HG03025 (cell line): ENCODE results near the gene MAP7.
"Not testable (repeated sequence)": the region's sequence is repeated elsewhere in the genome, so short reads cannot be mapped to it uniquely, and the experiment has no call there.

Source experiments
- ATAC-seq: cut with Tn5 transposase; IDR thresholded peaks from one replicate; pipeline ENCODE4 v1.9.1; 2021; ENCODE audit warnings: mild to moderate bottlenecking, moderate library complexity; ENCODE audit not compliant: unreplicated experiment, low FRiP score

MAP7 gene

GRCh38 chr6:136475686-136476085 is 74.5 kb downstream of the MAP7 start:
- no peak for ATAC-seq

GRCh38 chr6:136474241-136474640 is 76.0 kb downstream of the MAP7 start:
- ATAC-seq: no peak

- no peak for ATAC-seq
Observed at GRCh38 chr6:136471922-136472321, 78.3 kb downstream of the MAP7 start.

GRCh38 chr6:136471372-136471771 is 78.8 kb downstream of the MAP7 start:
- ATAC-seq: no peak

GRCh38 chr6:136470044-136470443 is 80.2 kb downstream of the MAP7 start:
- ATAC-seq: no peak

- ATAC-seq: no peak
Observed at GRCh38 chr6:136469154-136469553, 81.1 kb downstream of the MAP7 start.

GRCh38 chr6:136468711-136469110 is 81.5 kb downstream of the MAP7 start:
- no peak for ATAC-seq

- no peak for ATAC-seq
Observed at GRCh38 chr6:136467186-136467585, 83.0 kb downstream of the MAP7 start.

- ATAC-seq: no peak
Observed at GRCh38 chr6:136466777-136467176, 83.4 kb downstream of the MAP7 start.

- ATAC-seq: no peak
Observed at GRCh38 chr6:136465766-136466303, 84.4 kb downstream of the MAP7 start.

GRCh38 chr6:136464874-136465273 is 85.3 kb downstream of the MAP7 start:
- ATAC-seq: no peak

GRCh38 chr6:136464148-136464547 is 86.1 kb downstream of the MAP7 start:
- ATAC-seq: no peak

GRCh38 chr6:136463743-136464142 is 86.5 kb downstream of the MAP7 start:
- ATAC-seq: no peak

GRCh38 chr6:136446579-136447187 is 103.5 kb downstream of the MAP7 start:
- no peak for ATAC-seq

GRCh38 chr6:136446145-136446544 is 104.1 kb downstream of the MAP7 start:
- no peak for ATAC-seq

GRCh38 chr6:136445063-136445462 is 105.2 kb downstream of the MAP7 start:
- no peak for ATAC-seq

- ATAC-seq: no peak
Observed at GRCh38 chr6:136440203-136440602, 110.0 kb downstream of the MAP7 start.

GRCh38 chr6:136439514-136440190 is 110.6 kb downstream of the MAP7 start:
- no peak for ATAC-seq

- no peak for ATAC-seq
Observed at GRCh38 chr6:136438441-136438840, 111.8 kb downstream of the MAP7 start.

- ATAC-seq: no peak
Observed at GRCh38 chr6:136437246-136437645, 113.0 kb downstream of the MAP7 start.

- no peak for ATAC-seq
Observed at GRCh38 chr6:136435101-136435500, 115.1 kb downstream of the MAP7 start.

- not testable (repeated sequence) for ATAC-seq
Observed at GRCh38 chr6:136431306-136431705, 118.9 kb downstream of the MAP7 start.
